LNCaP clone FGC (cell line): Measurements from ENCODE around the gene GPC6.

Source experiments
- DNase-seq: peaks from one replicate; pipeline ENCODE4 v3.0.0-alpha.2; 2011; ENCODE audit warnings: low read depth
- H3K4me3 ChIP-seq: 2 replicates; pipeline ENCODE4 v1.5.1; 2011; ENCODE audit warnings: mild to moderate bottlenecking, low read depth, low read length, control low read depth
- TF ChIP-seq, protein P1 (sequence below): IDR thresholded peaks from 2 replicates; pipeline ENCODE4 v1.5.1; 2012; ENCODE audit warnings: mild to moderate bottlenecking; ENCODE audit not compliant: control insufficient read depth, insufficient read depth; ENCODE audit errors: extremely low read depth

GPC6 gene

DNA sequence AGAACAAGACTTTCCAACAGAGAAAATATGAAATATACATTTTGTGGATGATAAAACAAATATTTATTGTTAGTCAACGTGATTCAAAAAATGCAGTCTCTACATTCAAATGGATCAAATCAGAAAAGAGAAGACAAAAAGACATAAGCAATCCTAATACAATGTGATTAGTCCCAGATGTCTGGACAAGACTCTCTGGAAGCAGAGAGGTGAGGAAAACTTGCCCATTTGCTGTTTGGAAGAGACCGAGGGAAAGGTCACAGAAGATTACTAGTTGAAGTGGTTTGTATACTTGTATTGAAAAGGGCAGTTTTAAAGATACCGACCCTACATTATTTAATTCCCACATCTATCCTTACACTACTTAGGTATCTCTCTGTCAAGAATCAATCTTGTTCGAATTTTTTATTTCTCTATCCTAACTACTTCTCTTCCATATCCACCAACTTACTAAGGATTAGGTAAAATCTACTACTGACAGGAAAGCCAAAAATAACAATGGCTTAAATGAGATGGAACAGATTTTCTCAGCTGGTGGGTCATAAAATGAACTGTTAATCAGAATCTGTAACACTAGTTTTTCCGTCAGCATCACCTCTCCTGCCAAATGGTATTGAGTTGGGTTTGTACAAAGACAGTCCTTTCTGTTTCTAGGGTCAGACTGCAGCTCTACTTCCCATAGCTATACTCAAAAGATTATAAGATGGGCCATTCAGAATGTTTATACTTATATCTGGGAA is 755.7 kb downstream of the GPC6 start:
- TF ChIP-seq, protein P1, sequence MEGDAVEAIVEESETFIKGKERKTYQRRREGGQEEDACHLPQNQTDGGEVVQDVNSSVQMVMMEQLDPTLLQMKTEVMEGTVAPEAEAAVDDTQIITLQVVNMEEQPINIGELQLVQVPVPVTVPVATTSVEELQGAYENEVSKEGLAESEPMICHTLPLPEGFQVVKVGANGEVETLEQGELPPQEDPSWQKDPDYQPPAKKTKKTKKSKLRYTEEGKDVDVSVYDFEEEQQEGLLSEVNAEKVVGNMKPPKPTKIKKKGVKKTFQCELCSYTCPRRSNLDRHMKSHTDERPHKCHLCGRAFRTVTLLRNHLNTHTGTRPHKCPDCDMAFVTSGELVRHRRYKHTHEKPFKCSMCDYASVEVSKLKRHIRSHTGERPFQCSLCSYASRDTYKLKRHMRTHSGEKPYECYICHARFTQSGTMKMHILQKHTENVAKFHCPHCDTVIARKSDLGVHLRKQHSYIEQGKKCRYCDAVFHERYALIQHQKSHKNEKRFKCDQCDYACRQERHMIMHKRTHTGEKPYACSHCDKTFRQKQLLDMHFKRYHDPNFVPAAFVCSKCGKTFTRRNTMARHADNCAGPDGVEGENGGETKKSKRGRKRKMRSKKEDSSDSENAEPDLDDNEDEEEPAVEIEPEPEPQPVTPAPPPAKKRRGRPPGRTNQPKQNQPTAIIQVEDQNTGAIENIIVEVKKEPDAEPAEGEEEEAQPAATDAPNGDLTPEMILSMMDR, result no peak
- H3K4me3 ChIP-seq, result no peak overlapping the region
- no peak for DNase-seq

DNA sequence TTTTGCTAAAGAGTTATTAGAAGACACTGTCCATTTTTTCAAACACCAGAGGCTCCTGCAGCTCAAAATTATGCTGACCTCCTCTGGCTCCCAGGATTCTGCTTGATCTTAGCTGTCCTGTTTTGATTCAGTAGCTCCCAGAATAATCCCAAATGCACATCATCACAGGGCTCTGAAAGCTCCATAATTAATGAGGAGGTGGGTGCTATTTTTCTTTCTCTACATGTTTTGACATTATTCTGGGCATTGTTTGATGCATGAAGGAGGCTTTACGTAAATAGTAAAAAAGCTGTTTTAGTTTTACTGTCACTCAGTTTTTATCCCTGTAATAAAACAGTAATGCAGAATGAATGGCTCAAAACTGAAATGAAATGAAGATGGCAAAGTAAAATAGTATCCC is 757.4 kb downstream of the GPC6 start:
- no peak for DNase-seq
- TF ChIP-seq, protein P1, result no peak

DNA sequence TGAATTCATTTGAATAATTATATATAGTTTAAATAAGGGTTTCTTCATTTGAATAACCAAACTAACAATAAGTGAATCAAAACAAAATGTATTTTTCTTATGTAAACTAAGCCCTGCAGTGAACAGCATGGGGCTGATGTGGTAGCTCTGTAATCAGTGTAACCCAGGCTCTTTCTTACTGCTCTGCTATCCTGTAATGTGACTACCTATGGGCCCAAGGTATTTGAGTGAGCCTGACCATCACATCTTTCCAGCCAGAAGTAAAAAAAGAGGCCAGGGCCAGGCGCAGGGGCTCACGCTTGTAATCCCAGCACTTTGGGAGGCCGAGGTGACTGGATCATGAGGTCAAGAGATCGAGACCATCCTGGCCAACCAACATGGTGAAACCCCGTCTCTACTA is 758.3 kb downstream of the GPC6 start:
- no peak overlapping the region for H3K4me3 ChIP-seq
- TF ChIP-seq, protein P1, result no peak
- DNase-seq, result no peak

More for the DNA sequence above, 757.4 kb downstream of the GPC6 start:
- H3K4me3 ChIP-seq, result no peak overlapping the region

DNA sequence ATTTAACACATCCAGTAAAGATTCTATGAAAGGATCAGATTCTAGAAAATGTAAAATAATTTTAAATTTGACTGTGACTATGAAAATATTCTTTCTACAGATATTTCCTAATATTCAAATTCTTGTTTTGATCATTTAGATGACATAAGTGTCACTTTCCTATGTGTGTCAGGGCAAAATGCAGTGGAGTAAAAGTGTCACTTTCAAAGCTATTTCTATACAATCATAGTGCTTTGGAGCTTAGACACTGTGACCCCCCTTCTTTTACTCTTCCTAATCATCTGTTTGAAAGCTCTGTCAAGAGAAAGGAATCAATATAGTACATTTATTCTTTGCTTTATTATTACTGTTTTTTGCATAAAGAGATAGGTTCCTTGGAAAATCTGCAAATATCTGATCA is 760.9 kb downstream of the GPC6 start:
- no peak for DNase-seq
- no peak overlapping the region for H3K4me3 ChIP-seq
- TF ChIP-seq, protein P1, result no peak

DNA sequence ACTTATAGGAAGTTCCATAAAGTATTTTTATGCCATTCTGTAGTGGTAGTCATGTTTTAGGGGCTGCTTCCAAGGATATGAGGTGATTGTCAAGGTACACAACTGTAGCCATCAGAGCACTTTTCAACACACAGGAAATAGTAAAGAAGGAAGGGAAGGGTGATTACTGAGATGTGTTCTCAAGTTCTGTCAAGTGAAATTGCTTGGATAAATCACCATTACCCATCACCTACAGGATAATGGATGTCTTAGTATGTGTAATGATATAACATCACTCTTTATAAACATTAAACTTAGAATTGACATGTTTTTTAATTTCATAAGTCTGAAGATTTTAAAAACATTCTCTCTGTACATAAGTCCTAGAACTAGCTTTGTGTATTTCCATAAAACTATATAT is 765.0 kb downstream of the GPC6 start:
- DNase-seq, result no peak
- H3K4me3 ChIP-seq, result no peak overlapping the region
- TF ChIP-seq, protein P1, result no peak

DNA sequence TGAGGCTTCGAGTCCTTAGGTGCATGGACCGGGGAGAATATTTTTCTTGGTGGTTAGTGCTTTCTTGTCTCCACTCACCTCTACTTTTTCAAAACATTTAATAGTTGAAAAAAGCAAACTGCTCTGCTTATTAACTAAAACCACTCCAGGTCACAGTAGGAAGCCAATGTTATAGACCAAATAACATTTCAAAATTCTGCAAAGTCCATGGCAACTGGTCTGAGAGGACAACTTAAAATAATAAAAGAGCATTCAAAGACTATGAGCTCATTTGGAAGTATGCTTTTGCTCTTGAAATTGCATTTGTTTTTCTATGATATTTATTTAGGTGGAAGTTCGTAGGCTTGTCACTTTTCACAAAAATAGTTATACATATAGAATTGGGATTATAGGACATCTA is 769.9 kb downstream of the GPC6 start:
- H3K4me3 ChIP-seq, result no peak overlapping the region
- DNase-seq, result no peak
- TF ChIP-seq, protein P1, result no peak

DNA sequence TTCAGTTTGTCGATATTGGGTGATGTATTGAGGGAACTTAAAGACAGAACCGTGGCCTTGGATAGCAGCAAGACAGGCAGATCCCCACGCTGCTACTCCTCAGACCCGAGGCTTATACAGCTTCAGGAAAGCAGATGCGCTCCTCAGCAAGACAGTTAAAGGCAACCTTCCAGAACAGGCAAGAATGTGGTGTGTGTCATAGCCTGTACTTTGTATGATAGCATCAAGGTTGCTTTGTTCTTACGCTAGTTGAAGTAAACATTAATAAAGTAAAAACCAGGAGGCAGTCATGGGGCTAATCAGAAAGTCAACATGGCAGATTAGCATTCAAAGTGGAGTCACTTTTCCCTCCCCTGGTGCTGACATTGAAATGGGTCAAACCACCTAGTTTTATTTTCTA is 779.7 kb downstream of the GPC6 start:
- TF ChIP-seq, protein P1, result no peak
- DNase-seq, result no peak
- H3K4me3 ChIP-seq, result no peak overlapping the region
